Caki2 (cell line): Measurements from ENCODE around the gene SNAPC5. TPM values are rescaled to one million over a fixed set of nuclear protein-coding genes. Genes with fewer than 3 reads are reported as not detected.
"Not testable (repeated sequence)": the region's sequence is repeated elsewhere in the genome, so short reads cannot be mapped to it uniquely, and the experiment has no call there.

ENCODE experiments used
- DNase-seq: peaks from one replicate; pipeline ENCODE4 v3.0.0-alpha.2; 2015; ENCODE audit warnings: low read depth
- in situ Hi-C: cut with HindIII; loops from 2 replicates; pipeline ENCODE4 v1.10.0; 2016; ENCODE audit warnings: low sequenced_read_pairs, low pct_unique_long_range_greater_than_20kb, mixed read lengths
- total RNA-seq: library from RNA; depleted of rRNA; stranded (reverse); fragments of >200 nt; shearing (Covaris generic); gene quantifications from 2 replicates; pipeline ENCODE4 v1.2.3, GENCODE V29; 2014; ENCODE audit warnings: low replicate concordance; rRNA removed

SNAPC5 gene
- total RNA-seq, 1 experiment from 2014 or later, result 73.8 TPM

GRCh38 chr15:66470825-66471224 lies 26.7 kb downstream of the SNAPC5 start:
- DNase-seq, in situ Hi-C loops: not testable (repeated sequence)

GRCh38 chr15:66467162-66468040 lies 30.2 kb downstream of the SNAPC5 start:
- DNase-seq, in situ Hi-C loops: not testable (repeated sequence)

GRCh38 chr15:66465294-66465693 lies 32.3 kb downstream of the SNAPC5 start:
- DNase-seq, in situ Hi-C loops: not testable (repeated sequence)

DNA sequence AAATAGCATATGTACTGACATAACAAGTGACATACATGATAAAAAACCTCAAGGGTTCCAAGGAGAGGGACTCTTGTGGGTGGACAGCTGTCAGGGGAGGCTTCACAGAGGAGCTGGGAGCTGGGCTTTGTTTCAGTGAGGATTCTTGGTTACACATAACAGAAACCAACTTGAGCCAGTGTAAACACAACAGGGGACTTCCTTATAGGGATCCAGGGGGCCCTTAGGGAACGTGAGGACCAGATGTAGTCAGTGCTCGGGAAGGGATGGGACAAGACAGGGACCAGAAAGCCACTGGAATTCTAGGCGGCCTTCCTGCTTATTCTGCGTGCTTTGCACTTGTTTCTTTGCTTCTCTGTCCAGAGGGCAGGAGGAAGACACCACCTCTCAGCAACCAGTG lies 34.9 kb downstream of the SNAPC5 start:
- in situ Hi-C loops, result no loop called here
- no peak for DNase-seq

- in situ Hi-C loops, result no loop called here
- no peak for DNase-seq
These were observed 35.6 kb downstream of the SNAPC5 start for GRCh38 chr15:66461917-66462316.

GRCh38 chr15:66461294-66461693 lies 36.3 kb downstream of the SNAPC5 start:
- in situ Hi-C loops, DNase-seq: not testable (repeated sequence)

GRCh38 chr15:66459818-66460615 lies 37.5 kb downstream of the SNAPC5 start:
- in situ Hi-C loops, result no loop called here
- no peak for DNase-seq

DNA sequence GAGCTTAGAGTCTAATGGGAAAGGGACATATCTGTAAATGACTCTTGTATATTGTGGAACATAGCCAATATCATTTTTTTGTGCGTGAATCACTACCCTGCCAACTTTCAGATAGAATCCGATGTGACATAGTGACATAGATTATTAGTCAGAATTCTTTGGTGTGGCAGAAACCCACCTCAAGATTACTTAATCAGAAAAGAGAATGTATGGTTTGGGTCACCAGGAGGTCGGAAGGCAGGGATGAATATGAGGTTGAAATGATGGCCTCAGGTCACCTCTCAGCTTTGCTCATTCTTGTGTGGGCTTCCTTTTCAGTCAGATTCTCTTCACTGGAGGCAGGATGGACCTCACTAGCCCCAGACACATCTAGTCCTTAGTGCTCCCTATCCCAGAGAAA lies 41.4 kb downstream of the SNAPC5 start:
- no peak for DNase-seq
- in situ Hi-C loops, result no loop called here

GRCh38 chr15:66454143-66454542 lies 43.4 kb downstream of the SNAPC5 start:
- in situ Hi-C loops, result no loop called here
- DNase-seq, result no peak

DNA sequence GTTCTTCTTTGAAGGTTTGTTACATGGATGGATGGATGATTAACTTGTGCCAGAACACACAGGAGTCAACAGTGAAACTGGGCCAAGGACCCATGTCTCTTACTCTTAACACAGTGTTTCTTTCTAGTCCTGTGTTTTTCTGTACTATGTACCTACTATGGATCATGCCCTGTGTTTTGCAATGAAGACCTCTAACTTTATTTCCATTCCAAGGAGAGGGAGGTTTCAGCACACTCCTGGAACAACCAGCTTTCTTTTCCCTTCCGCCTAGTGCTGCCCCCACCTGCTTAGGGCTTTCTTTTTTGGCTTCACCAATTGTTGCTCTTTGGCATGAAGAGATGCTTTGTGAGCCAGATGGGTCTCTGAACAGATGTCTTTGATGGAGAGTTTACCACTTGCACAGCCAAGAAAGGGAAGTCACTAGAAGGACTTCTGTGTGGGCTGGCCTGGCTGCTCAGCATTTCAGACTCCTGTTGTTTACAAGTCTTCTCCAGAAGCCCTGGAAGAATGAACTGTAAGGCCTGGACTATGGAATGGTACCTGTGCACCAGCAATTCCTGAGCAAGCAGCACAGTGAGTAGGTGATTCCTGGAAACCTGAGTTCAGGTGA lies 44.5 kb downstream of the SNAPC5 start:
- no peak for DNase-seq
- in situ Hi-C loops, result no loop called here

DNA sequence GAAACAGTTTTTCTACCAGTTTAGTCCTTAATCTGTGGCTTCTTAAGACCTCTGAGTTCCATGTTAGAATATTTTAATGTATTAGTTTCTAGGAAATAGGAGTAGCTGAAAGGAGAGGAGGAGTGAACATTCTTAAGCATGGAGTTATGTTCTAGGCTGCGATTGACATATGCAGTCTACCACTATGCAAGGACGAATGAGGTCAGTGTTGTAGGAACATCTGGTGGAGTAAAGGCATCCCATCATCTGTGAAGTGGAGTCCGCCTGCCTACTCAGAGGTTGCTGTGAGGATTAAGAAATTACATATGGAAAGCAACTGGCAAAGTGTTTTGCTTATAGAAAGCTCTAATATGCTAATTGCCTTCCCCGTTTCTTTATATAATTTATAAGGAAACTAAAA lies 45.1 kb downstream of the SNAPC5 start:
- DNase-seq, result no peak
- in situ Hi-C loops, result no loop called here

Other genes with a start within 250 kb of the SNAPC5 start
- gene MEGF11, start 244.0 kb downstream of the SNAPC5 start, total RNA-seq, result not detected in 2 replicates
- 32.1 and 48.3 TPM in 2 replicates for gene DIS3L, start 204.2 kb downstream of the SNAPC5 start, total RNA-seq
- gene TIPIN, start 141.1 kb downstream of the SNAPC5 start, total RNA-seq, result 14.8 and 30.0 TPM in 2 replicates
- 10.0 and 21.2 TPM in 2 replicates for gene MAP2K1, start 110.8 kb downstream of the SNAPC5 start, total RNA-seq
- 5,634 and 5,951 TPM in 2 replicates for gene RPL4, start 7.1 kb upstream of the SNAPC5 start, total RNA-seq
- gene ZWILCH, start 7.6 kb upstream of the SNAPC5 start, total RNA-seq, result 20.0 and 42.1 TPM in 2 replicates
- not detected in 2 replicates for gene LCTL, start 68.2 kb upstream of the SNAPC5 start, total RNA-seq
- 53.7 and 64.5 TPM in 2 replicates for gene SMAD6, start 204.5 kb upstream of the SNAPC5 start, total RNA-seq